HG03097 (cell line): ENCODE results near the gene PTPRT.

Source experiments
- ATAC-seq: cut with Tn5 transposase; IDR thresholded peaks from one replicate; pipeline ENCODE4 v1.9.1; 2021; ENCODE audit not compliant: unreplicated experiment, low FRiP score

Gene PTPRT

GRCh38 chr20:42430598-42430997 is 759.1 kb downstream of the PTPRT start:
- no peak for ATAC-seq

- no peak for ATAC-seq
These were observed 759.8 kb downstream of the PTPRT start for GRCh38 chr20:42429761-42430458.

GRCh38 chr20:42419814-42420532 is 769.7 kb downstream of the PTPRT start:
- ATAC-seq, result no peak

GRCh38 chr20:42406826-42407225 is 782.9 kb downstream of the PTPRT start:
- no peak for ATAC-seq

- ATAC-seq, result no peak
These were observed 787.3 kb downstream of the PTPRT start for GRCh38 chr20:42402455-42402854.

GRCh38 chr20:42401613-42402012 is 788.1 kb downstream of the PTPRT start:
- ATAC-seq, result no peak

- ATAC-seq, result no peak
These were observed 789.9 kb downstream of the PTPRT start for GRCh38 chr20:42399802-42400201.

- no peak for ATAC-seq
These were observed 797.3 kb downstream of the PTPRT start for GRCh38 chr20:42392442-42392841.

GRCh38 chr20:42391807-42392206 is 797.9 kb downstream of the PTPRT start:
- ATAC-seq, result no peak

- no peak for ATAC-seq
These were observed 809.4 kb downstream of the PTPRT start for GRCh38 chr20:42380287-42380686.

- no peak for ATAC-seq
These were observed 810.3 kb downstream of the PTPRT start for GRCh38 chr20:42379385-42379784.

- no peak for ATAC-seq
These were observed 810.9 kb downstream of the PTPRT start for GRCh38 chr20:42378826-42379225.

GRCh38 chr20:42376131-42376530 is 813.6 kb downstream of the PTPRT start:
- ATAC-seq, result no peak

GRCh38 chr20:42373049-42373448 is 816.7 kb downstream of the PTPRT start:
- ATAC-seq, result no peak

- no peak for ATAC-seq
These were observed 819.6 kb downstream of the PTPRT start for GRCh38 chr20:42370075-42370474.

- no peak for ATAC-seq
These were observed 820.8 kb downstream of the PTPRT start for GRCh38 chr20:42368910-42369309.

GRCh38 chr20:42366626-42367025 is 823.1 kb downstream of the PTPRT start:
- ATAC-seq, result no peak

GRCh38 chr20:42364446-42364845 is 825.3 kb downstream of the PTPRT start:
- ATAC-seq, result no peak

- no peak for ATAC-seq
These were observed 828.2 kb downstream of the PTPRT start for GRCh38 chr20:42361402-42361970.

GRCh38 chr20:42360621-42361020 is 829.1 kb downstream of the PTPRT start:
- no peak for ATAC-seq

- ATAC-seq, result no peak
These were observed 830.1 kb downstream of the PTPRT start for GRCh38 chr20:42359617-42360016.

- no peak for ATAC-seq
These were observed 837.6 kb downstream of the PTPRT start for GRCh38 chr20:42352096-42352495.
